Nephron (organoid): Measurements from ENCODE around the gene ATG9B.

Experiments used
- H3K27ac Mint-ChIP-seq, 3 experiments: 2 replicates each; pipeline ENCODE4 v1.8.0; 2020; ENCODE audit warnings: mixed read lengths in 3 of 3, mild to moderate bottlenecking in 2 of 3, moderate library complexity in 1 of 3
- H3K27me3 Mint-ChIP-seq: 2 replicates; pipeline ENCODE4 v1.8.0; 2021; ENCODE audit warnings: low read depth, mild to moderate bottlenecking, moderate library complexity, mixed read lengths
- H3K36me3 Mint-ChIP-seq: 2 replicates; pipeline ENCODE4 v1.8.0; 2020; ENCODE audit warnings: low read depth, mixed read lengths
- H3K4me1 Mint-ChIP-seq: 2 replicates; pipeline ENCODE4 v1.8.0; 2020; ENCODE audit warnings: mixed read lengths
- H3K4me3 Mint-ChIP-seq, 3 experiments: 2 replicates each; pipeline ENCODE4 v1.8.0; 2020; ENCODE audit warnings: mild to moderate bottlenecking in 3 of 3, mixed read lengths in 3 of 3, moderate library complexity in 2 of 3
- H3K9me3 Mint-ChIP-seq: 2 replicates; pipeline ENCODE4 v1.8.0; 2020; ENCODE audit warnings: mixed read lengths
- TF ChIP-seq, protein P1 (sequence below), 3 experiments: fragments of 200-600 bp; sonication (generic); IDR thresholded peaks; one replicate each; pipeline ENCODE4 v1.5.0; 2021; ENCODE audit warnings: antibody characterized with exemption in 3 of 3; ENCODE audit not compliant: unreplicated experiment in 3 of 3

The ATG9B gene

DNA sequence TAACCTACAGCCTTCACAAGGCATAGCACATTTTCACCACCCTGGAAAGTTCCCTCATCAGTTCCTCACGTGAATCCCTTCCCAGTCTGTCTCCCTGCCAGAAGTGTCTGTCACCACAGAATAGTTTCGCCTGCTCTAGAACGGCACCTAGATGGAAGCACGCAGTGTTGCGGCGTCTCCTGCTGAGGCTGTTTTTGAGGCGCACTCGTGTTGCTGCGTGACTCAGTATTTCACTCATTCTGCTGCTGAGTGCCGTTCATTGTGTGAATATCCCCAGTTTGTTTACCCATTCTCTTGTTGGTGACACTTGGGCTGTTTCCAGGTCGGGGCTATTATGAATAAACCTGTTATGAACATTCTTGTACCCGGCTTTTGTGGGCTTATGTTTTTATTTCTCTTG lies 20.7 kb downstream of the ATG9B start:
- H3K27ac Mint-ChIP-seq, result no peak overlapping the region
- TF ChIP-seq, protein P1, sequence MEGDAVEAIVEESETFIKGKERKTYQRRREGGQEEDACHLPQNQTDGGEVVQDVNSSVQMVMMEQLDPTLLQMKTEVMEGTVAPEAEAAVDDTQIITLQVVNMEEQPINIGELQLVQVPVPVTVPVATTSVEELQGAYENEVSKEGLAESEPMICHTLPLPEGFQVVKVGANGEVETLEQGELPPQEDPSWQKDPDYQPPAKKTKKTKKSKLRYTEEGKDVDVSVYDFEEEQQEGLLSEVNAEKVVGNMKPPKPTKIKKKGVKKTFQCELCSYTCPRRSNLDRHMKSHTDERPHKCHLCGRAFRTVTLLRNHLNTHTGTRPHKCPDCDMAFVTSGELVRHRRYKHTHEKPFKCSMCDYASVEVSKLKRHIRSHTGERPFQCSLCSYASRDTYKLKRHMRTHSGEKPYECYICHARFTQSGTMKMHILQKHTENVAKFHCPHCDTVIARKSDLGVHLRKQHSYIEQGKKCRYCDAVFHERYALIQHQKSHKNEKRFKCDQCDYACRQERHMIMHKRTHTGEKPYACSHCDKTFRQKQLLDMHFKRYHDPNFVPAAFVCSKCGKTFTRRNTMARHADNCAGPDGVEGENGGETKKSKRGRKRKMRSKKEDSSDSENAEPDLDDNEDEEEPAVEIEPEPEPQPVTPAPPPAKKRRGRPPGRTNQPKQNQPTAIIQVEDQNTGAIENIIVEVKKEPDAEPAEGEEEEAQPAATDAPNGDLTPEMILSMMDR (IDR thresholded peaks at IDR 0.05; ENCODE audit: unreplicated experiment in 3 of 3), result no peak
- H3K27me3 Mint-ChIP-seq, result peaks cover 3% of the 10 kb centered on the region
- H3K9me3 Mint-ChIP-seq, result no peaks in the 10 kb centered on the region
- peaks cover 11% of the 10 kb centered on the region for H3K4me1 Mint-ChIP-seq
- no peak overlapping the region for H3K4me3 Mint-ChIP-seq
- H3K36me3 Mint-ChIP-seq, result no peaks in the 10 kb centered on the region

- H3K4me3 Mint-ChIP-seq, result no peak overlapping the region
- TF ChIP-seq, protein P1 (IDR thresholded peaks at IDR 0.05; ENCODE audit: unreplicated experiment in 3 of 3), result no peak
- no peak overlapping the region for H3K27ac Mint-ChIP-seq
- peaks cover 3% of the 10 kb centered on the region for H3K27me3 Mint-ChIP-seq
- no peaks in the 10 kb centered on the region for H3K36me3 Mint-ChIP-seq
- peaks cover 5% of the 10 kb centered on the region for H3K4me1 Mint-ChIP-seq
- no peaks in the 10 kb centered on the region for H3K9me3 Mint-ChIP-seq
Measured at GRCh38 chr7:151001546-151001945, 22.7 kb downstream of the ATG9B start.

- Mint-ChIP-seq H3K36me3 (no peaks in the 10 kb centered on the region), H3K4me1 (peaks cover 5% of the 10 kb centered on the region), H3K4me3 (no peak overlapping the region), H3K27ac (no peak overlapping the region), H3K27me3 (peaks cover 3% of the 10 kb centered on the region), H3K9me3 (no peaks in the 10 kb centered on the region)
- TF ChIP-seq, protein P1 (IDR thresholded peaks at IDR 0.05; ENCODE audit: unreplicated experiment in 3 of 3), result no peak
Measured at GRCh38 chr7:151000897-151001495, 23.3 kb downstream of the ATG9B start.

DNA sequence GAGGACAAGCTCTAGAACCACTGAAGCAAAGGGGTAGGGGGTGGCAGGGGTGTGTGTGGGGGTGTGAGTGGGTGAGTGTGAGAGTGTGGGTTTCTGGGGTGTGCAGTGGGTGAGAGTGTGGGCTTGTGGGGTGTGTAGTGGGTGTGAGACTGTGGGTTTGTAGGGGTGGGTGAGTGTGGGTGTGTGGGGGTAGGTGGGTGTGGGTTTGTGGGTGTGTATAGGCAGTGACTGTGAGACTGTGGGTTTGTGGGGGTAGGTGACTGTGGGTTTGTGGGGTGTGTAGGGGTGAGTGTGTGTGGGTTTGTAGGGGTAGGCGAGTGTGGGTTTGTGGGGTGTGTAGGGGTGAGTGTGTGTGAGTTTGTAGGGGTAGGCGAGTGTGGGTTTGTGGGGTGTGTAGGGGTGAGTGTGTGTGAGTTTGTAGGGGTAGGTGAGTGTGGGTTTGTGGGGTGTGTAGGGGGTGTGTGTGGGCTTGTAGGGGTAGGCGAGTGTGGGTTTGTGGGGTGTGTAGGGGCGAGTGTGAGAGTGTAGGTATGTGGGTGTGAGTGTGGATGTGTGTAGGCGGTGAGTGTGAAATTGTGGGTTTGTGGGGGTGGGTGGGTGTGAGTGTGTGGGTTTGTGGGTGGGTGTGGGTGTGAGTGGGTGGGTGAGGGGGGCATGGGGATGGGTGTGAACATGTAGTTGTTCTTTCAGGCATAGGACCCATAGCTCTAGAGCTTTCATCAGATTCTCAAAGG lies 24.6 kb downstream of the ATG9B start:
- Mint-ChIP-seq H3K4me1 (peaks cover 5% of the 10 kb centered on the region), H3K27ac (no peak overlapping the region), H3K36me3 (no peaks in the 10 kb centered on the region), H3K4me3 (no peak overlapping the region), H3K9me3 (no peaks in the 10 kb centered on the region), H3K27me3 (peaks cover 3% of the 10 kb centered on the region)
- TF ChIP-seq, protein P1 (IDR thresholded peaks at IDR 0.05; ENCODE audit: unreplicated experiment in 3 of 3), result no peak

- no peak overlapping the region for H3K27ac Mint-ChIP-seq
- TF ChIP-seq, protein P1 (IDR thresholded peaks at IDR 0.05; ENCODE audit: unreplicated experiment in 3 of 3), result no peak
- no peak overlapping the region for H3K4me3 Mint-ChIP-seq
- peaks cover 3% of the 10 kb centered on the region for H3K27me3 Mint-ChIP-seq
- H3K9me3 Mint-ChIP-seq, result no peaks in the 10 kb centered on the region
- peaks cover 5% of the 10 kb centered on the region for H3K4me1 Mint-ChIP-seq
- no peaks in the 10 kb centered on the region for H3K36me3 Mint-ChIP-seq
Measured at GRCh38 chr7:150999001-150999400, 25.3 kb downstream of the ATG9B start.

DNA sequence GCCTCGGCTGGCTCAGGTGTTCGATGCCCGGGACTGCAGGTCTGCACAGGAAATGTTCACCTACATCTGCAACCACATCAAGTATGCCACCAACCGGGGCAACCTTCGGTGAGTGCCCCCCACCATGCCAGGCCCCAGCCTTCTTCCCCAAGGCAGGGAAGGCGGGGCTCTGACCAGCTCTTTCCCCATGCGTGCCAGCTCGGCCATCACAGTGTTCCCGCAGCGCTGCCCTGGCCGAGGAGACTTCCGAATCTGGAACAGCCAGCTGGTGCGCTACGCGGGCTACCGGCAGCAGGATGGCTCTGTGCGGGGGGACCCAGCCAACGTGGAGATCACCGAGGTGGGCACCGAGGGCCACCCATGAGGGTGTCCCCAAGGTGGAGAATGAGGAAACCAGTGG lies 26.0 kb downstream of the ATG9B start:
- no peaks in the 10 kb centered on the region for H3K36me3 Mint-ChIP-seq
- no peak overlapping the region for H3K4me3 Mint-ChIP-seq
- H3K27ac Mint-ChIP-seq, result no peak overlapping the region
- H3K9me3 Mint-ChIP-seq, result no peaks in the 10 kb centered on the region
- peaks cover 3% of the 10 kb centered on the region for H3K27me3 Mint-ChIP-seq
- H3K4me1 Mint-ChIP-seq, result peaks cover 5% of the 10 kb centered on the region
- TF ChIP-seq, protein P1 (IDR thresholded peaks at IDR 0.05; ENCODE audit: unreplicated experiment in 3 of 3), result no peak
